Superior temporal gyrus (tissue), 1 donor: Measurements from ENCODE around the gene GABRR3.

ENCODE experiments used
- DNase-seq: peaks from one replicate; pipeline ENCODE4 v3.0.0-alpha.2; 2016; ENCODE audit errors: extremely low spot score

GABRR3 gene

GRCh38 chr3:97990624-97991292, 44.4 kb downstream of the GABRR3 start:
- DNase-seq, result no peak

GRCh38 chr3:97988784-97989568, 46.1 kb downstream of the GABRR3 start:
- DNase-seq, result no peak

GRCh38 chr3:97987306-97987705, 47.8 kb downstream of the GABRR3 start:
- DNase-seq, result no peak

- peak; percentile 61 for DNase-seq
Observed at GRCh38 chr3:97983933-97984491, 51.1 kb downstream of the GABRR3 start.

- DNase-seq, result no peak
Observed at GRCh38 chr3:97981886-97982285, 53.2 kb downstream of the GABRR3 start.

GRCh38 chr3:97979610-97980009, 55.5 kb downstream of the GABRR3 start:
- no peak for DNase-seq

GRCh38 chr3:97975466-97975865, 59.6 kb downstream of the GABRR3 start:
- no peak for DNase-seq

- no peak for DNase-seq
Observed at GRCh38 chr3:97974996-97975395, 60.1 kb downstream of the GABRR3 start.

- no peak for DNase-seq
Observed at GRCh38 chr3:97972976-97973375, 62.1 kb downstream of the GABRR3 start.

- DNase-seq, result peak; percentile 73
Observed at GRCh38 chr3:97971679-97972567, 63.2 kb downstream of the GABRR3 start, which contains the start of gene RIOX2. Gene RIOX2, minus strand, starts transcription at chr3:97972431. Its CDS starts 4,838 bp downstream, at chr3:97967593.

- DNase-seq, result peak; percentile 48
Observed at GRCh38 chr3:97970956-97971620, 64.0 kb downstream of the GABRR3 start.

GRCh38 chr3:97970156-97970555, 65.0 kb downstream of the GABRR3 start:
- DNase-seq, result no peak

- no peak for DNase-seq
Observed at GRCh38 chr3:97969541-97969940, 65.6 kb downstream of the GABRR3 start.

- no peak for DNase-seq
Observed at GRCh38 chr3:97968376-97968775, 66.7 kb downstream of the GABRR3 start.

GRCh38 chr3:97967966-97968365, 67.1 kb downstream of the GABRR3 start:
- DNase-seq, result no peak

- DNase-seq, result no peak
Observed at GRCh38 chr3:97960993-97961766, 73.9 kb downstream of the GABRR3 start.

- no peak for DNase-seq
Observed at GRCh38 chr3:97960551-97960950, 74.6 kb downstream of the GABRR3 start.

GRCh38 chr3:97959872-97960271, 75.2 kb downstream of the GABRR3 start:
- no peak for DNase-seq

GRCh38 chr3:97958796-97959195, 76.3 kb downstream of the GABRR3 start:
- no peak for DNase-seq

- DNase-seq, result no peak
Observed at GRCh38 chr3:97958396-97958795, 76.7 kb downstream of the GABRR3 start.
